ENCODE results near the gene CREB3L4.

The CREB3L4 gene, protein sequence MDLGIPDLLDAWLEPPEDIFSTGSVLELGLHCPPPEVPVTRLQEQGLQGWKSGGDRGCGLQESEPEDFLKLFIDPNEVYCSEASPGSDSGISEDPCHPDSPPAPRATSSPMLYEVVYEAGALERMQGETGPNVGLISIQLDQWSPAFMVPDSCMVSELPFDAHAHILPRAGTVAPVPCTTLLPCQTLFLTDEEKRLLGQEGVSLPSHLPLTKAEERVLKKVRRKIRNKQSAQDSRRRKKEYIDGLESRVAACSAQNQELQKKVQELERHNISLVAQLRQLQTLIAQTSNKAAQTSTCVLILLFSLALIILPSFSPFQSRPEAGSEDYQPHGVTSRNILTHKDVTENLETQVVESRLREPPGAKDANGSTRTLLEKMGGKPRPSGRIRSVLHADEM

DNA sequence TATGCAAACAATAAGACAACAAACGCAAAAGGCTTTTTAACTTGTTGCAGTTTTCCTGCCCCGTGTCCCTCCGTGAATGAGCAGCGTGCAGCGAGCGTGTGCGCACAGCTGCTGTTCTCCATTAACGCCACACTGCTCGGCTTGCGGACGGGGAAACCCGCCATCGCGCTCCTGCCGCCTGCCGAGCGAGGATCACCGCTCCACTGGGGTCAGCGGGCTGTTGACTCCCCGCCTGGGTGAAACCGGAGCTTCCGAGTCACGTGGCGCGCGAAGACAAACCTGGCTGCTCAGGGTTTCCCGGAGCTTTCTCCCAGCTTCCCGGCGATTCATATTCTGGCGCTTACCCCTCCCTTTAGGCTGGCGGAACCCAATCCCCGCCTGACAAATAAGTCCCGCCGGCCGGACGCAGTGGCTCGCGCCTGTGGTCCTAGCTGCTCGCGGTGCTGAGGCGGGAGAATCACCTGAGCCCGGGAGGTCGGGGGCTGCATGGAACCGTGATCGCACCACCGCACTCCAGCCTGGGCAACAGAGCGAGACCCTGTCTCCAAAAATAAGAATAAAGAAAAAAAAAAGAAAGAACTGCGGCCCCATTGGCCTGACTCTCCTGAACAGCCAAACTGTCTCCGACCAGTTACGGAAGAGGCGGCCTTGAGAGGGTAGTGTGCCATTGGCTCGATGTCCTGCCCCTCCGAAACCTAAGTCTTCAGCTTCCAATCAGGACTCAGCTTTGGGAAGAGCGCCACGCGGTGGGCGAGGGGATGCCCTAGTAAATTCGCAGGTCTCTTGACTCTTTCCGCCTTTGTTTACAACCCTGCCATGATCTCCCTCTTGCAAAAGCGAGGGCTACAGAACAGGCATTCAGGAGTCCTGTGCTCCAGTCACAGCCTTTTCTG, at the start of gene CREB3L4:
TSS of gene CREB3L4 (plus strand) at position 796 of the 893 bp plus-strand sequence. CDS start 624 bp downstream, outside the sequence.
- peak; percentile 98 for DNase-seq

DNA sequence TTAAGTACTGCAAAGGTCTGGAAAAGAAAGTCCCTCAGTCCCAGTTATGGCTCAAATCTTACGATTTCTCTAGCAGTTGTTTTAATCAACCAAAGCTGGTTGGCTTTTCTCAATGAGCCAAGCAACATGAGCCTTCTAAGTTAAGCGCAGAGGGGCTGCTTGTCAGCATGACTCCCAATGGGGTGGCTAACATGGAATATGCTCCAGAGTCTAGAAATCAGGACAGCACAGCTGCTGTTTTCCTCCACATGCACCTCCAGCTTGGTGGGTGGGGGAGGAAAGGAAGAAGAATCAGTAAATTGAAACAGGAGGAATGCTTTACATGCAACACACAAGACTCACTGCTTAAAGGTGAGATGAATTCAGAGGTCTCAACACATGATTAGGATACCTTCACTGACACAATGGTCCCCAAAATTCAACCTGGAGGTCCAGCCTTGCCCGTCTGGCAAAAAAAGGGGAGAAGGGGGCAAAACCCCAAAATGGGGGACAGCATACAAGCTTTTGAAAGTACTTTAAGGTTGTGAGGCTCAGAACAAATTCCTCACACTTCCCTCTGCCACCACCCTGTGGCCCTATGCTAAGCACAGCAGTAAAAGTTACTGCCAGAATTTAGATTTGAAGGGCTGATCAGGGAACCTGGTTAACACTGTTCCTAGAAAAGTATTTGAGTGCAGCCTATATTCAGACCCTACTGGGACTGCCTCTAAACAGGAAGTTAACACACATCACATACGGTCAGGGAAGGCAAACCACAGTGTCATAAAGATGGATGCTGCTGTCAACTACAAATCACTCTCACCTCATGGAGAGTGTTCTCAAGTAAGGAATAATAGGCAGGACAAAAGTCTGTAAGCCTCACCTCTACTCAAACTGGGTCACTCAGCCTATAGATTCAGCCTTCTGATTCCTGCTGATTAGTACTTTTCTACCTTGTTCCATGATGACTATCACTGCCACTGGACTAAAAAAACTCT, 47.5 kb upstream of the CREB3L4 start:
- no peak for DNase-seq

DNA sequence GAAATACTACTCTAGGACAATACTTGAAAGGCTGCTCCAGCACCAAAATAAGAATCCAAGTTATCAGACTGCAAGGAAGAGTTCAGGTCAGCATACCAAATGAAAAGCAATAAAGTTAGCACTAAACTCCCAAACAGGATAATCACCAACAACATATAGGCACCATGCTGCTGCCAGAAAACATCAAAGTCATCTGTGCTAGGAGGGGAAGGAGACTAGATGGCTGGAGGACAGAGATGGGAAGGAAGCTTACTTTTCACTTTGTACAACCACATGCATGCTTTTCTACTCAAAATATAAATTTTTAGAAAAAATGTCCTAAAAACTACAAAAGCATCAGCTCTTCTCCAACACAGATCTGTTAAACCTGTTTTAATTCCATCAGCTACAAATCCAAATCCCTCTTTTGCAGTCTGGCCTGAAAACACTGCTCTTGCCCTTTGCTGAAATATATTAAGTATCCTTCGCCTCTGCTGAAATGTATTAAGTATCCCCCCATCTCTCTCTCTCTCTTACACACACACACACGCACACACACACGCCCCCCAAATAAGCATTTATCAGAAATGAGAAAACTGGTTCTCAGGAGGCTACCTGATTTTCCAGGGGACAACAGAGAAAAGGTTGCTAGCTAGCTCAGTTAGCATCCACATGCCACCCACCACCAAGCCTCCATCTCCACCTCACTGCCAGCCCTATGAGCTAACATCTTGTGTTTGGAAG, 46.5 kb upstream of the CREB3L4 start:
- DNase-seq, result no peak

DNA sequence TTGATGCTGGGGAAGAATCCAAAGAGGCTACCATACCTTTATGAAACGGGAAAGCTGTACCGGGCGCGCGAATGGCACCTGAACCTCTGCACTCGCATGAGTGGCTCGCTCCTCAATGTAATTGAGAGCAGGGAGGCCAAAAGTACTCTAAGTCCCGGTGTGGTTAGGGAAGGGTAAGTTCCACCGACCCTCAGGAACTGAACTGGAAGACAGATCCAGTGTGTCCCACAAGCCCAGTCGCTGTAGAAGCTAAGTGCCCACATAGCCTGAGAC, 46.0 kb upstream of the CREB3L4 start:
- DNase-seq, result no peak

DNA sequence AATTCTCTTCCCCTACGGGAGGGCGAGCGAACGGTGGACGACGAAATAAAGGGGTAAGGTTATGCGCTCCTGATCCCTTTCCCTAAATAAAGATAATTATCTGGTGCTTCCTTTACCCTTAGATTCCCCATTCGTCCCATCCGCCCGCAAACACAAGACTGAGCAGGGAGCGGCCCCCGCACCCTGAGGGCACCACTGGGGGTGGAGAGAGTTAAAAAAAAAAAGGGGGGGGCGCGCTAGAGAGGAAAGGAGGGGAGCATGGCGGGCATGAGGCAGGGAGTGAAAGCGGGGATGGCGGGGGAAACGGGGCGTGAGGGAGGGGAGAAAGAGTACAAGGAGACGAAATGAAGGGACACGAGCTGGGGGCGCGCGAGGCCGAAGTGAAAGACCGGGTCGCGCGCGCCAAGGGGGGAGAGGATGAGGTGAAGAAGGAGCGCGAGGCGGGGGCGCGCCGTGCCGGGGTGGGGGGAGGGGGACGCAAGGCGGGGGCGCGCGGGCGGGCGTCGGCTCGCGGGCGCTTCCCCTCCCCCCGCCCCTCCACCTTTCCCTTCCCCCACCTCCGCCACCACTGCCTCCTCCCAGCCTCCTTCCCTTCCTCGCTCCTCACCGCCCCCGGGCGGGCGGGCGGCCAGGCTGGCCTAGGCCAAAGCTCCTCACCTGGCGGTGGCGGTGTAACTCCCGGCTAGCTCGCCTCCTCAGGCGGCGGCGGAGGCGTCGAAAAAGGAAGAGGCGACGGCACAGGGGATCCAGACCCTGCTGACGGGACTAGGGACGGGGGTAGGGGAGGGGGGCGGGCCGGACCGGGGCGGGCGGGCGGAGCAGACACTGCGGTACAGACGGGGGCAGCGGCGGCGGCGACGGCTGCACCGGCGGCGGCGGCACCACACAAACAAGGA, 45.4 kb upstream of the CREB3L4 start:
- no peak for DNase-seq

DNA sequence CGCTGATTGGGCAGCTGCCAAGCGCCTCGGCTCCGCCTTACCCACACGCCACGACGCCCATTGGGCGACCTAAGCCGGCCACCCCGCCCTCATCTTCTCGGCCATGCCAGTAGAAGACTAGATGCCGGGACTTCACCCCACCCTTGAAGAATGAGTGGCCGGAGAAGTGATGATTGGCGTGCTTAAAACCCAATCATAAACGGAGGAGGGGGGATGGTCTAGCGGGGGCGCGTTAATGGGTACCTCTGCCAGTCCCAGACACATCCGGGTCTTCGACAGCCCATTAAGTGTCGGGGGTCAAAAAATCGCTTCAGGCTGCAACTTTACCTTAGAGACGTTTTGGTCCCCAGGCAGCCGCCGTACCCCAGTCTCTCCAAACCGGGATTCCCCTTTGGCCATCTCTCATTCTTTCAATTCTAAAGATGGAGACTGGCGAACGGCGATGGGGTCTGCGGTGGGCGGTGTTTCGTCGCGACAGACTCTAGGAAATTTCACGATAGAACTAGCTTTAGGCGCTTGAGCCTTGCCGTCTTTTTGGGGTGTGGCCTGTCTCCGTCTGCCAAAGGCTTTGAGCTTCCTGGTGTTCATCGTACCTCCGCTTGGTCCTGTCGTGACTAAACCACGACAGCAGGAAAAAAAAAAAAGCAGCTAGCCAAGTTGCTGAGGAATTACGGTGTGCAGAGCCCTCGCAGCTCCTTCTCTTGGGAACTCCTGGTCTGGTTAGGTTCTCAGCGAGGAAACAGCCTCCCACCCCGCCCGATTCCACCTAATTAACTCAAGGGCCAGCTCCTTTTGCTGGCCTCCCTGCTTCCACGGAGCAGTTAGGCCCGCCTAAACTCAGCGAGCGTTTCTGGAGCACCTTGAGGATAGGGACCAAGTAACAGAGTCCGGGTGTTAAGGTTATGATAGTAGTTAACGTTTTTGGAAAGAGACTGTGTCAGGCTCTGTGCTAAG, 44.5 kb upstream of the CREB3L4 start, which contains the start of gene GATAD2B:
TSS of gene GATAD2B (minus strand) at position 1 of the 954 bp plus-strand sequence. CDS start 94,625 bp downstream, outside the sequence.
- DNase-seq, result peak; percentile 99

DNA sequence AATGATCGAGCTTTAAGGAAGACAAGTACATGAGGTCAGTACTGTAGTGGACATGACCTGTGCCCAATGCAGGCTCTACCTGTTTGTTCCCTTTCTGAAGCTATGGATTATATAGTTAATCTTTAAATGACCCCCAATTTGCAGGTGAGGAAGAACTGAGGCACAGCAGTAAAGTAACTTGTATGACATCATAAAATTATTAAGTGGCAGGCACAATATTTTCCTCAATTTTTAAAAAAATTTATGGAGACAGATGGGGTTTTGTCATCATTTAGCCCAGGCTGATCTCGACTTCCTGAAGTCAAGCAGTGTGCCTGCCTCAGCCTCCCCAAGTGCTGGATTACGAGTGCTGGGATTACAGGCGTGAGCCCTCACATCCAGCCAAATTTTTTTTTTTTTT, 41.3 kb upstream of the CREB3L4 start:
- no peak for DNase-seq

DNA sequence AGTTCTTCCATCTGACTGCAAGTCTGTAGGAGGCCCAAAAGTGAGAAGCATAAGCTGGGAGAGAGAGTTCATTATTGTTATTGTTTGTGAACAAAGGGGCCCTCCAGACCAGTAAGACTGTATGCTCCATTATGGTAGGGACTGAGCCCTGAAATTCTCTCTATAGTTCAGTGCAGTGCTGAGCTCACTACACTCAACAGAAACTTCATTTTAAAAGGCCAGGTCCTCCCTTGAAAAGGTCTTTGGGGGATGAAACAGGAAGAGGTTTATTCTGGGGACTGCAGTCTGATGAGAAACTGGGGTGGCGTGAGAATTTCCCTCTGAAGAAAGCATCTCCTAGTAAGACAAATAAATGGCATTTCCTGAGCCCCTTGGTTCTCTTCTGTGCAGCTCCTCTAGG, 39.5 kb upstream of the CREB3L4 start:
- no peak for DNase-seq

DNA sequence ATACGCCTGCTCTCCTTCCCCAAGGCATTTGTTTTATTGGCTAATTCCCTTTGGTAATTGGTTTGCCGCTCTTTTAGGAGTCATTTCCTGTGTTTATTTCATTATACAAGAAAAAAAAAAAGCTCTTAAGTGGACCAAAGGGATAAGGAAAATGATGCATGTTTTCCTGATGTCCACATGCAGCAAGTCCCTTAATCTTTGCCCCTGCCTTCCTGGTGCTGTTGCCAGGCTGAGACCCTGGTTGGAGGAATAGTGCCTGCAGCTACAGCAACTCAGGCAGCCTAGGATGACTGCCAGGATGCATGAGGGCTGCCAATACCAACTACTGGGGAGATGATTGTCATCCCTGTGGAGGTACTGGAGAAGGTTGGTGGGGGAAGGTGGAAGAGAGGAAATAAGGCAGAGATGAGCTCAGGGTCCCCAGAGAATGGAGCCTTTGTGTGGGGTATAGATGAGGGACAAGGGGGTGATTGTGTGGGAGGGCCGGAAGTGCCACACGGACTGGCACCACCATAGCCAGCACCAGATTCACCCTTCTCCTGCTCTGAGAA, 38.8 kb upstream of the CREB3L4 start:
- no peak for DNase-seq

GRCh38 chr1:153929426-153929825, 38.3 kb upstream of the CREB3L4 start:
- DNase-seq, result no peak

DNA sequence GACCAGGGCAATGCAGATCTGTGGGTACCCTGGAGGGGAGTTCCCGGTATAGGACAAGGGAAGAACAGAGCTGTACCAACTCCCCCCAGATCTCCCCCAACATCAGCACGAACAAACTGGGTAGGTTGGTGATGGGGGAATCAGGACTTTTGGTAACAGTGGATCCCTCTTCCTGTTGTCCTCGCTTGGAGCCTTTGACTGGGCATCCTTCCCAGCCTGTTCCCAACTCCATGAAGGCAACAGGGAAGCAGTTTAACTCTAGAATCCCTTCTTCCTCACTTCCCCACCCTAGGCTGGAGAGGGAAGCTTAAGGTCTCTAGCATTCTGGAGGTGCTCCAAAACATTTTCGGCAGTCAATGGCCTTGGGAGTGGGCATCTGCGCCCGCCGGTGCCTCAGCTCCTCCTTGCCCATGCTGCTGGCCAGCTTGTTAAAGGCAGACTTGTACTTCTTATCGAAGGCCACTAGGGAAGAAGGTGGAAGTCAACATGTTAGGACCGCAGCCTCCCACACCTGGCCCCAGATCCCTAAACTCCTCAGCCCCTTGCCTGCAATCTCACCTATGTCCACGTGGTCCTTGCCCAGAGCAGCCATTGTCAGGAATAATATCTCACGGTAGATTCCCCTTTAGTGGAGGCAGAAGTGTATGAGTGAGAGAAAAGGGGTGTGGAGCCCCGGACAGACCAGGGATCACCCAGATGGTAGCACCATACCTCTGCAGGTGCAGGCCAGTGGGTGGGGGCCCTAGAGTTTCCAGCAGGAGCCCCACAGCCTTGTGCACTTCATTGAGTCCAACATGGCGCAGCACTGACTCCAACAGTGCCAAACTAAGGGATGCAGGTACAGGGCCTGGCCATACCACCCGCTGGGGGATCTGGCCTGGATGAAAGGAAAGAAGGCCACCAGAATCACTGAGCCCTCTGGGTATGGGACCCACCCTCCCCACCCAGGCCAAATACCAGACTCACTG, 37.4 kb upstream of the CREB3L4 start:
- DNase-seq, result no peak

GRCh38 chr1:153932156-153933131, 35.3 kb upstream of the CREB3L4 start:
- no peak for DNase-seq

- no peak for DNase-seq
Measured at GRCh38 chr1:153933430-153933829, 34.3 kb upstream of the CREB3L4 start.

DNA sequence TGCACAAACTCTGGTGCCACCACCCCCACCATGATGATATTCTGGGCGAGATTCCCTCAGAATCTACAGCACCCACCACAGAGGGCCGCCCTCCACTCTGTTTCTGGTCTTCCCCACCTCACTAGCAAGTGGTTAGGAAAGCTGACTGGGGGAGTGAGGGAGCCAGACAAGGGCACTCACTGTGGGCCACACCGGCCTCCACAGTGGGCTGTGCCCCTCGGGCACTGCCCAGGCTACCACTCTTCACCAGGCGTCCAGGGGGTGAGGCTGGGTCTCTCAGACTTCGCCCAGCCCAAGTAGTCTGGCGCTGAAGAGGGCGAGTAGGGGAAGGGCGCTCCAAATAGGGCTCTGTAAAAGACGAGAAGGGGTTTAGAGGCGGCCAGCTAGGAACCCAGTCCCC, 33.7 kb upstream of the CREB3L4 start:
- DNase-seq, result no peak

DNA sequence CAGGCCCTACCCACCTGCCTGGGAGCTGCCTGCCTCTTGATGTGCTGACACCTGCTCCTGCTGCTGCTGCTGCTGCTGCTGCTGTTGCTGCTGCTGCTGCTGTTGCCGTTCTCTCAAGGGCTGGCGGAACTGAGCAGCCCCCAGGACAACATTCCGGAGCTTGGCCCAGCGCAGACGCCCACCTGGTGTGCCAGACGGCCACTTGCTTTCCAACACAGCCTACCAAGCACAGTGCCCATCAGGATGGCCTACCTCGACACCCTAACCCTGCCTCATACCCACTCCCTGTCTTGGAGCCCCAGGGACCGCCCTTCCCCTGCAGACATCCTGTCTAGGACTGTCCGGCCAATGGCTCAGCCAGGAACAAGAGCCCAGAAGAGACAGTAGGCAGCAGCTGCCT, 33.0 kb upstream of the CREB3L4 start:
- DNase-seq, result no peak

DNA sequence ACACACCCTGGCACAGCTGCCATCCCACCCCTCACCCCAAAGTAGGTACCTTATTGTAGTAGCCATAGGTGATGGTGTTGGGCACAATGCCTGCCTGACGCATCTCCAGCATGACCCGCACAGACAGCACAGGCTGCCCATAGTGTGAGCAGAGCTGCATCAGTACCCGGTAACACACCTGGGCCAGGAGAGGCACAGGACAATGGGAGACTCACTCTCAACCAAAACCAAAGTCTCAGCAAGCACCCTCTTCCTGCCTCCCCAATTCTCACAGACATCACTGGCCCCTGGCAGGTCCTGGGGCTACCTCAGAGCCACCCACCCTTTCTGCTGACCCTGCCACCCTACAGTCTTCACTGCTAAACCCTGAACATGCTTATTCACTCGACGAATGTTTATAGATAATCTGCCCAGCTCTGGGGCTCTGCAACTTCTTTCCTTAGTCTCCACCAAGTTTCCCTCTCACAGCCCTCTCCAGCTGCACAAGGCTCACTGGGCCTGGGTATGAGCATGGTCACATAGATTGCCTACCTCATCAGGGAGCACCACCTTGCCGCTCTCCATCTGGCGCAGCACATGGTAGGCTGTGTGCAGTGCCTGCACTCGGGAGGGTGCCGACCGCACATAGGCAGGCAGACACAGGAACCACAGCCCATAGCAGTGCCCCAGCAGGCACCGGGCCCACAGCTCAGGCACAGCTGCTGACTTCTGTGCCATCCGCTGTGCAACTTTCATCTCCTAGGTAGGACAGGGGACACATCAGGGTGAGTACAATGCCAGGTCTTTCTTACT, 31.5 kb upstream of the CREB3L4 start:
- DNase-seq, result no peak

All from DMS79 (cell line).